Thyroid gland (tissue), 4 donors: ENCODE results near the gene PAWR. TPM values are rescaled to one million over a fixed set of nuclear protein-coding genes. Genes with fewer than 3 reads are reported as not detected.

Experiments
- DNase-seq, 2 donors: peaks; one replicate each; pipeline ENCODE4 v3.0.0-alpha.2; 2019
- H3K27ac ChIP-seq, 3 donors: fragments of 200-600 bp; sonication (generic); 1 replicate in 2 of 3; 2 replicates in 1 of 3; pipeline ENCODE4 v1.5.1; 2016 to 2019; ENCODE audit warnings: mild to moderate bottlenecking in 1 of 3, moderate library complexity in 1 of 3
- H3K27me3 ChIP-seq: fragments of 200-600 bp; sonication (generic); one replicate; pipeline ENCODE4 v1.5.1; 2019
- H3K36me3 ChIP-seq, 2 donors: fragments of 200-600 bp; sonication (generic); one replicate each; pipeline ENCODE4 v1.5.1; 2016 to 2019
- H3K4me1 ChIP-seq, 2 donors: fragments of 200-600 bp; sonication (generic); one replicate each; pipeline ENCODE4 v1.5.1; 2017 to 2019
- H3K4me3 ChIP-seq, 3 donors: fragments of 200-600 bp; sonication (generic); replicated peaks in 1 of 3; 1 replicate in 2 of 3; 2 replicates in 1 of 3; pipeline ENCODE4 v1.5.1; 2016; ENCODE audit warnings: mild to moderate bottlenecking in 1 of 3
- H3K9me3 ChIP-seq: fragments of 200-600 bp; sonication (generic); one replicate; pipeline ENCODE4 v1.5.1; 2017
- POLR2A ChIP-seq, 2 donors: fragments of 450-650 bp; IDR thresholded peaks; one replicate each; pipeline ENCODE4 v1.6.1; 2017; ENCODE audit warnings: antibody characterized with exemption in 2 of 2, mild to moderate bottlenecking in 2 of 2, moderate library complexity in 1 of 2
- WGBS, 2 donors: methylation state at CpG; one replicate each; pipeline ENCODE4 v1.1.5; 2017; 5-methylcytosine and 5-hydroxymethylcytosine counted together
- intact Hi-C: fragments of 100-400 bp; cut with DNase I; formaldehyde crosslinking; loops from one replicate; pipeline ENCODE4 v1.15.1; 2023
- total RNA-seq, 4 donors: library from RNA; depleted of rRNA; stranded (reverse); fragments of >200 nt; gene quantifications; one replicate each; pipeline ENCODE4 v1.2.3, GENCODE V29; 2016
- TF ChIP-seq, protein P1 (sequence below), 6 experiments: fragments of 200-600 bp in 3 of 6; fragments of 450-650 bp in 3 of 6; sonication (generic) in 3 of 6; IDR thresholded peaks; one replicate each; pipeline ENCODE4 v1.5.1; 2016 to 2019; ENCODE audit warnings: antibody characterized with exemption in 6 of 6, mild to moderate bottlenecking in 2 of 6, inconsistent platforms in 1 of 6, moderate library complexity in 1 of 6

The PAWR gene
- total RNA-seq, 4 donors from 2014 or later, result 83.7 to 125 (median 86.4) TPM

- Histone ChIP-seq H3K36me3 (no peaks in the 10 kb centered on the region), H3K27ac (no peak overlapping the region), H3K9me3 (no peaks in the 10 kb centered on the region), H3K27me3 (no peaks in the 10 kb centered on the region), H3K4me3 (no peak overlapping the region), H3K4me1 (peaks cover 0 to 5% of the 10 kb centered on the region in 2 donors)
- intact Hi-C loops, result no loop called here
- WGBS, 2 donors, result 84 to 87% methylated on average over 1 of the region's 1 CpG
- DNase-seq, result no peak
- TF ChIP-seq, protein P1, sequence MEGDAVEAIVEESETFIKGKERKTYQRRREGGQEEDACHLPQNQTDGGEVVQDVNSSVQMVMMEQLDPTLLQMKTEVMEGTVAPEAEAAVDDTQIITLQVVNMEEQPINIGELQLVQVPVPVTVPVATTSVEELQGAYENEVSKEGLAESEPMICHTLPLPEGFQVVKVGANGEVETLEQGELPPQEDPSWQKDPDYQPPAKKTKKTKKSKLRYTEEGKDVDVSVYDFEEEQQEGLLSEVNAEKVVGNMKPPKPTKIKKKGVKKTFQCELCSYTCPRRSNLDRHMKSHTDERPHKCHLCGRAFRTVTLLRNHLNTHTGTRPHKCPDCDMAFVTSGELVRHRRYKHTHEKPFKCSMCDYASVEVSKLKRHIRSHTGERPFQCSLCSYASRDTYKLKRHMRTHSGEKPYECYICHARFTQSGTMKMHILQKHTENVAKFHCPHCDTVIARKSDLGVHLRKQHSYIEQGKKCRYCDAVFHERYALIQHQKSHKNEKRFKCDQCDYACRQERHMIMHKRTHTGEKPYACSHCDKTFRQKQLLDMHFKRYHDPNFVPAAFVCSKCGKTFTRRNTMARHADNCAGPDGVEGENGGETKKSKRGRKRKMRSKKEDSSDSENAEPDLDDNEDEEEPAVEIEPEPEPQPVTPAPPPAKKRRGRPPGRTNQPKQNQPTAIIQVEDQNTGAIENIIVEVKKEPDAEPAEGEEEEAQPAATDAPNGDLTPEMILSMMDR (IDR thresholded peaks at IDR 0.05), result no peak
Measured at GRCh38 chr12:79662046-79662811, 28.5 kb downstream of the PAWR start.

- H3K27ac ChIP-seq, result no peak overlapping the region
- DNase-seq, result no peak
- H3K27me3 ChIP-seq, result no peaks in the 10 kb centered on the region
- no peaks in the 10 kb centered on the region for H3K9me3 ChIP-seq
- intact Hi-C loops, result no loop called here
- H3K4me1 ChIP-seq, result peaks cover 0 to 5% of the 10 kb centered on the region in 2 donors
- no peak overlapping the region for H3K4me3 ChIP-seq
- TF ChIP-seq, protein P1 (IDR thresholded peaks at IDR 0.05), result no peak
- TF ChIP-seq POLR2A (IDR thresholded peaks at IDR 0.05), result no peak
- no peaks in the 10 kb centered on the region for H3K36me3 ChIP-seq
Measured at GRCh38 chr12:79661629-79662028, 29.1 kb downstream of the PAWR start.

DNA sequence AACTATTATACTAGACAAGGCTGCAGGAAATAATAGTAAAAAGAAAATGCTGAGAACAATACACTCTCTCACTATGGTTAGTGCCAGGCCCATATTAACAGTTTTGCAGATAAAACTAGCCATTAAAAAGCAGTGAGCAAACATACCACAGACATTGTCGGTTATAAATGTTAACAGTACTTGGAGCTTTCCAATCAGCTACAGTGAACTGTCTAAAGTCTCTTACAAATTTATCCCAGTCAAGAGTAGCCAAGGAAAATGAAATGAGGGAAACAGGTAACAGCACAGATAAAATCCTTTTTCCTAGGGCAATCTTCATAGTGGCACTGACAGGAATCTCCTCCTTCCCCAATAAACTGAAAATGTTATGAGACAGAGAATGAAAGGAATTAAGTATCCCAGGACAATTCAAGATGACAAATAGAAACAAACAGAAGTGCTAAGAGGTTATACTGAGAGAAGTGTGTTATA lies 30.8 kb downstream of the PAWR start:
- 26 to 36% methylated on average over 1 of the region's 1 CpG for WGBS, 2 donors
- TF ChIP-seq POLR2A (IDR thresholded peaks at IDR 0.05), result no peak
- TF ChIP-seq, protein P1 (IDR thresholded peaks at IDR 0.05), result no peak
- no peak overlapping the region for H3K4me3 ChIP-seq
- intact Hi-C loops, result no loop called here
- no peak for DNase-seq
- peaks cover 0 to 5% of the 10 kb centered on the region in 2 donors for H3K4me1 ChIP-seq
- no peak overlapping the region for H3K27ac ChIP-seq
- no peaks in the 10 kb centered on the region for H3K9me3 ChIP-seq
- no peaks in the 10 kb centered on the region for H3K36me3 ChIP-seq
- no peaks in the 10 kb centered on the region for H3K27me3 ChIP-seq

DNA sequence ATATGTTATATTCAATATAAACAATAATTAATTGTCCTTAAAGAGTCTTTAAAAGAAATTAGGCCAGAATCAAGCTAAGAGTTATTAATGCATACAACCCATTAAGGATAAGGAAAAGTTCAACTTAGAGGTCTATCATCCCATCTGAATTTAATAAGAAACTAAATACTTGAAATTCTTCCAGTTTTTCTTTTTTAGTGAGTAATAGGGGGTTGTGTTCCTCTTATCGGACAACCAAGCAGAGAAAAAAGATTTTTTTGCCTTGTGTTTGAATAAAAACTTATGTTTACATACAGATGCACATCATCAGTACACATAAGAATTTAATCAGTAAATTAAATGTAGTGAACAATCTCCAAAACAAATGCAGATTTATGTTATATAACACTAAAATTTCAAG lies 32.5 kb downstream of the PAWR start:
- DNase-seq, result no peak
- Histone ChIP-seq H3K4me1 (peaks cover 0 to 5% of the 10 kb centered on the region in 2 donors), H3K27ac (no peak overlapping the region), H3K36me3 (no peaks in the 10 kb centered on the region), H3K27me3 (no peaks in the 10 kb centered on the region), H3K9me3 (no peaks in the 10 kb centered on the region), H3K4me3 (no peak overlapping the region)
- intact Hi-C loops, result no loop called here
- no peak for TF ChIP-seq POLR2A (IDR thresholded peaks at IDR 0.05)
- TF ChIP-seq, protein P1 (IDR thresholded peaks at IDR 0.05), result no peak
- WGBS, 2 donors, result 80 to 83% methylated on average over 1 of the region's 1 CpG

GRCh38 chr12:79657136-79657535 lies 33.6 kb downstream of the PAWR start:
- intact Hi-C loops, result no loop called here
- 97 to 98% methylated on average over 7 of the region's 7 CpGs for WGBS, 2 donors
- Histone ChIP-seq H3K9me3 (no peaks in the 10 kb centered on the region), H3K4me1 (peaks cover 0 to 5% of the 10 kb centered on the region in 2 donors), H3K4me3 (no peak overlapping the region), H3K27ac (no peak overlapping the region), H3K36me3 (no peaks in the 10 kb centered on the region), H3K27me3 (no peaks in the 10 kb centered on the region)
- no peak for DNase-seq
- TF ChIP-seq, protein P1 (IDR thresholded peaks at IDR 0.05), result no peak
- no peak for TF ChIP-seq POLR2A (IDR thresholded peaks at IDR 0.05)
